B cell (primary cell): ENCODE results near the gene PLA2R1. TPM values are rescaled to one million over a fixed set of nuclear protein-coding genes. Genes with fewer than 3 reads are reported as not detected.

Source experiments
- ATAC-seq: fragments of 200-7000 bp; cut with Tn5 transposase; one replicate; pipeline ENCODE4 v1.10.0; 2021; ENCODE audit warnings: low read depth, mild to moderate bottlenecking, moderate number of reproducible peaks, moderate library complexity
- CTCF ChIA-PET: fragments of 350-600 bp; sonication (Branson Sonifier 250); formaldehyde crosslinking; loops from one replicate; lab custom pipeline; 2021; ENCODE audit warnings: antibody characterized with exemption, inconsistent platforms; lab: Charles Lee
- POLR2A ChIA-PET: fragments of 350-600 bp; sonication (Branson Sonifier 250); formaldehyde crosslinking; loops from one replicate; lab custom pipeline; 2021; ENCODE audit warnings: antibody characterized with exemption; lab: Charles Lee
- DNase-seq: peaks from one replicate; pipeline ENCODE4 v3.0.0; 2013
- H2AFZ ChIP-seq: 2 replicates; pipeline ENCODE4 v1.6.1; 2012; ENCODE audit warnings: mild to moderate bottlenecking, low read depth, low read length; ENCODE audit not compliant: insufficient read depth, poor library complexity, severe bottlenecking
- H3K27ac ChIP-seq, 2 donors: 1 replicate in 1 of 2; 2 replicates in 1 of 2; pipeline ENCODE4 v1.5.1; 2012 to 2013; ENCODE audit warnings: low read length in 2 of 2, mild to moderate bottlenecking in 2 of 2, moderate library complexity in 1 of 2
- H3K27me3 ChIP-seq, 4 experiments: fragments of 200-600 bp in 1 of 4; sonication (generic) in 1 of 4; replicated peaks in 1 of 4; 1 replicate in 2 of 4; 2 replicates in 2 of 4; pipeline versions ENCODE4 v1.6.1 to v1.7.0; 2013 to 2016; ENCODE audit warnings: low read length in 3 of 4, mild to moderate bottlenecking in 2 of 4, mixed read lengths in 1 of 4, moderate library complexity in 1 of 4; ENCODE audit not compliant: insufficient read depth in 4 of 4, control insufficient read depth in 3 of 4; ENCODE audit errors: control extremely low read depth in 1 of 4
- H3K36me3 ChIP-seq, 2 experiments: replicated peaks in 1 of 2; 1 replicate in 1 of 2; 2 replicates in 1 of 2; pipeline versions ENCODE4 v1.6.1 to v1.7.1; 2013; ENCODE audit warnings: low read length in 1 of 2; ENCODE audit not compliant: insufficient read depth in 2 of 2, control insufficient read depth in 1 of 2; ENCODE audit errors: control extremely low read depth in 1 of 2, extremely low read depth in 1 of 2
- H3K4me1 ChIP-seq, 2 donors: fragments of 200-600 bp in 1 of 2; sonication (generic) in 1 of 2; 1 replicate in 1 of 2; 2 replicates in 1 of 2; pipeline versions ENCODE4 v1.5.1 to v1.6.1; 2013 to 2017; ENCODE audit warnings: low read length in 2 of 2; ENCODE audit not compliant: control insufficient read depth in 2 of 2, insufficient read depth in 2 of 2
- H3K4me2 ChIP-seq: replicated peaks from 2 replicates; pipeline ENCODE3; 2012; ENCODE audit warnings: mild to moderate bottlenecking, low read depth, low read length; ENCODE audit not compliant: poor library complexity, severe bottlenecking
- H3K4me3 ChIP-seq, 5 experiments: fragments of 200-600 bp in 1 of 5; sonication (generic) in 1 of 5; 1 replicate in 3 of 5; 2 replicates in 2 of 5; pipeline versions ENCODE4 v1.5.1 to v1.7.0; 2011 to 2016; ENCODE audit warnings: low read length in 4 of 5, mild to moderate bottlenecking in 4 of 5, low read depth in 2 of 5, control low read depth in 1 of 5, moderate library complexity in 1 of 5; ENCODE audit not compliant: insufficient read depth in 1 of 5; ENCODE audit errors: control extremely low read depth in 1 of 5, extremely low read depth in 1 of 5
- H3K79me2 ChIP-seq: fragments of 200-600 bp; sonication (generic); one replicate; pipeline ENCODE4 v1.6.0; 2016; ENCODE audit warnings: low read length; ENCODE audit not compliant: control insufficient read depth, insufficient read depth
- H3K9ac ChIP-seq: fragments of 200-600 bp; sonication (generic); 2 replicates; pipeline ENCODE4 v1.6.1; 2017; ENCODE audit warnings: mild to moderate bottlenecking, low read length, moderate library complexity
- H3K9me3 ChIP-seq, 3 donors: one replicate each; pipeline versions ENCODE4 v1.6.1 to v1.7.1; 2013; ENCODE audit warnings: low read length in 2 of 3; ENCODE audit not compliant: control insufficient read depth in 2 of 3, insufficient read depth in 1 of 3; ENCODE audit errors: control extremely low read depth in 1 of 3
- H4K20me1 ChIP-seq: 2 replicates; pipeline ENCODE4 v1.6.0; 2012; ENCODE audit warnings: mild to moderate bottlenecking, low read length; ENCODE audit not compliant: insufficient read depth, control insufficient read depth, poor library complexity, severe bottlenecking
- H3K27ac Mint-ChIP-seq: one replicate; pipeline ENCODE4 v1.8.0; 2021; ENCODE audit warnings: mixed read lengths
- H3K27me3 Mint-ChIP-seq: one replicate; pipeline ENCODE4 v1.8.0; 2021; ENCODE audit warnings: mixed read lengths
- H3K4me1 Mint-ChIP-seq: one replicate; pipeline ENCODE4 v1.8.0; 2021; ENCODE audit warnings: mixed read lengths
- H3K4me3 Mint-ChIP-seq: one replicate; pipeline ENCODE4 v1.8.0; 2021; ENCODE audit warnings: mixed read lengths
- H3K9me3 Mint-ChIP-seq: one replicate; pipeline ENCODE4 v1.8.0; 2022; ENCODE audit warnings: mixed read lengths; ENCODE audit not compliant: insufficient read depth
- CTCF ChIP-seq: fragments of 200-600 bp; IDR thresholded peaks from one replicate; pipeline ENCODE4 v1.8.0; 2022; ENCODE audit warnings: antibody characterized with exemption, mild to moderate bottlenecking
- EZH2 ChIP-seq: IDR thresholded peaks from 2 replicates; pipeline ENCODE4 v1.6.1; 2012; ENCODE audit warnings: borderline replicate concordance, low read depth, mild to moderate bottlenecking, moderate library complexity, low read length; ENCODE audit not compliant: insufficient read depth, poor library complexity, severe bottlenecking
- WGBS: methylation state at CpG from one replicate; pipeline ENCODE4 v1.1.5; 2013; ENCODE audit warnings: missing lambda C conversion rate; ENCODE audit not compliant: insufficient coverage; 5-methylcytosine and 5-hydroxymethylcytosine counted together
- intact Hi-C: fragments of 100-400 bp; cut with micrococcal nuclease; formaldehyde crosslinking; loops from one replicate; pipeline ENCODE4 v1.10.0; 2022
- polyA plus RNA-seq: library from polyadenylated mRNA; depleted of rRNA; stranded (reverse); fragments of >200 nt; gene quantifications from 2 replicates; pipeline ENCODE4 v1.2.3, GENCODE V29; 2012
- total RNA-seq, 2 donors: library from RNA; stranded (reverse); fragments of 120-200 nt in 1 of 2; gene quantifications; 1 replicate in 1 of 2; 2 replicates in 1 of 2; pipeline versions ENCODE4 v1.2.3 to v1.2.4, GENCODE V29; 2013 to 2022

The PLA2R1 gene
- total and polyA plus RNA-seq, 2 donors (not counting 1 experiment from before 2014, with no cell fraction given), result not detected

DNA sequence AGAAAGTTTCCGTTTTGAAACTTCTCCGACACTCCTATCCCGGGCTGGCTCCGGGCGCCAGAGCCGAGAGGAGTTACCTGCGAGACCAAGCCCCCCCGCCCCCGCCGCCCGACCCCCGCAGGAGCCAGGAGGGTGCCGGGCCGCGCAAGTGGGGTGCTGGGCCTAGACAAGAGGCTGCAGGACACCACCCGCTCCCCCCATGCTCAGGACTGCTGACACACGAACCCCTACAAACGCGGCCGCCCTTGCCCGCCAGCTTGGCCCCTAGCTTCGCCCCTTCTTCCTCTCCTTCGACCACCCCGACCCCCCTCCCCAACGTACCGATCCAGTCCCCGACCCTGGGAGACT, 497 bp downstream of the PLA2R1 start:
- peak overlapping the region; percentile 28 for H2AFZ ChIP-seq
- H3K4me3 Mint-ChIP-seq, result peak overlapping the region; percentile 46
- CTCF ChIA-PET, result no interaction called here

GRCh38 chr2:160061533-160061932, 882 bp downstream of the PLA2R1 start:
- ChIA-PET CTCF (no interaction called here), POLR2A (no interaction called here)
- Histone ChIP-seq H3K36me3 (no peaks in the 10 kb centered on the region), H3K4me3 (peak overlapping the region in 1 of 5 experiments; percentile 10), H3K9me3 (peaks cover 0 to 11% (median 0%) of the 10 kb centered on the region in 3 donors), H3K4me1 (peaks cover 10 to 12% of the 10 kb centered on the region in 2 donors), H4K20me1 (no peaks in the 10 kb centered on the region), H3K9ac (no peak overlapping the region), H3K79me2 (no peaks in the 10 kb centered on the region), H3K27ac (no peak overlapping the region), H3K27me3 (peaks cover 0 to 28% (median 21%) of the 10 kb centered on the region in 4 experiments), H3K4me2 (peak overlapping the region; percentile 64), H2AFZ (peak overlapping the region; percentile 28)
- no peak for DNase-seq
- Mint-ChIP-seq H3K9me3 (no peaks in the 10 kb centered on the region), H3K4me1 (peaks cover 7% of the 10 kb centered on the region), H3K27me3 (peaks cover 63% of the 10 kb centered on the region), H3K4me3 (no peak overlapping the region), H3K27ac (no peak overlapping the region)
- ATAC-seq, result no peak
- intact Hi-C loops, result no loop called here
- WGBS, result 74% methylated on average over 11 of the region's 18 CpGs
- TF ChIP-seq EZH2 (no peak), CTCF (no peak)

More for the DNA sequence above, 497 bp downstream of the PLA2R1 start:
- Histone ChIP-seq H3K9me3 (peaks cover 0 to 11% (median 0%) of the 10 kb centered on the region in 3 donors), H3K27ac (no peak overlapping the region), H3K9ac (no peak overlapping the region), H3K4me3 (peak overlapping the region in 2 of 5 experiments; percentile 10 to 19), H3K27me3 (peaks cover 0 to 28% (median 21%) of the 10 kb centered on the region in 4 experiments), H4K20me1 (no peaks in the 10 kb centered on the region), H3K79me2 (no peaks in the 10 kb centered on the region), H3K4me2 (peak overlapping the region; percentile 64), H3K36me3 (no peaks in the 10 kb centered on the region), H3K4me1 (peaks cover 10 to 12% of the 10 kb centered on the region in 2 donors)
- intact Hi-C loops, result no loop called here
- ATAC-seq (no peak), DNase-seq (no peak)
- 8% methylated on average over 26 of the region's 27 CpGs for WGBS
- Mint-ChIP-seq H3K4me1 (peaks cover 7% of the 10 kb centered on the region), H3K27me3 (peaks cover 63% of the 10 kb centered on the region), H3K9me3 (no peaks in the 10 kb centered on the region), H3K27ac (no peak overlapping the region)
- POLR2A ChIA-PET, result no interaction called here
- TF ChIP-seq CTCF, result no peak
- TF ChIP-seq EZH2, result no peak
